Measurements from ENCODE around the gene NFIB. TPM values are rescaled to one million over a fixed set of nuclear protein-coding genes. Genes with fewer than 3 reads are reported as not detected.

The NFIB gene
- total RNA-seq, 1 donor from 2014 or later = 153 TPM

DNA sequence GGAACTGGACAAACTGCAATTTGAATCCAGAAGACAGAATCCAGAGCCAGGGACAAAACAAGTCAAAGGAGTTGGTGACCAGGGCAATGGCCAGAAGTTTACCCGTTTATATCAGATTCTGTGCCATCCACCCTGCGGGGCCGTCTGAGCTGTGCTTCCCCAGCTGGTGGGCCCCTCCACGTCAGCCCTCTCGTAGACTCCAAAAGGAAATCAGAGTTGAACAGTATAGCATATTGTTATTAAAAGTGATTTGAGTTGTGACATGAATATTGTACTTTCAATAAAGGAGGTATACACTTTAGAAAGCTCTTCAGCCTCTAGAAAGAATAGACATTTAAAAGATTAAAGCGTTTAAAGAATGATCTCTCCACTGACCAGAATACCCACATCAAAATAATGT is 102.4 kb downstream of the NFIB start:
- DNase-seq = no peak

GRCh38 chr9:14210428-14210827 is 103.5 kb downstream of the NFIB start:
- DNase-seq = no peak

GRCh38 chr9:14209399-14210345 is 104.3 kb downstream of the NFIB start:
- peak; percentile 41 for DNase-seq

GRCh38 chr9:14207352-14207995 is 106.5 kb downstream of the NFIB start:
- DNase-seq = no peak

DNA sequence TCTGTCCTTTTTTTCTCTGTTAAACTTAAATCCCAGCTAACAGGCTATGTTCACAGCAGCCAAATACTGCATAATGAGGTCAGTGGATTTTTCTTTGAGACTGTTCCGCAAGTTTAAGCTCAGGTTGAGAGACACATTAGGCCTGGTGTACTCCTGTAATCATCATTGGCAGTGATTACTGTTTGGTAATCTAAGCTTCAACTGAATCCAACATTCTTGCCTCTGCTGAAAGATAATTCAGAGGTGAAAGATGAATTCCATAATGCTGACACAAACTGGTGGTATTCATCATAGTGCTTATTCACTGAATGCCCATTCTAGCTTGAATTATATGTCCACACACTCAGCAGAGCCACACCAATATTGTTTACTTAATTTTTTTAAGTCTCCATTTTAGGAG is 108.5 kb downstream of the NFIB start:
- no peak for DNase-seq

- DNase-seq = peak; percentile 74
Measured at GRCh38 chr9:14203356-14204056, 110.4 kb downstream of the NFIB start.

DNA sequence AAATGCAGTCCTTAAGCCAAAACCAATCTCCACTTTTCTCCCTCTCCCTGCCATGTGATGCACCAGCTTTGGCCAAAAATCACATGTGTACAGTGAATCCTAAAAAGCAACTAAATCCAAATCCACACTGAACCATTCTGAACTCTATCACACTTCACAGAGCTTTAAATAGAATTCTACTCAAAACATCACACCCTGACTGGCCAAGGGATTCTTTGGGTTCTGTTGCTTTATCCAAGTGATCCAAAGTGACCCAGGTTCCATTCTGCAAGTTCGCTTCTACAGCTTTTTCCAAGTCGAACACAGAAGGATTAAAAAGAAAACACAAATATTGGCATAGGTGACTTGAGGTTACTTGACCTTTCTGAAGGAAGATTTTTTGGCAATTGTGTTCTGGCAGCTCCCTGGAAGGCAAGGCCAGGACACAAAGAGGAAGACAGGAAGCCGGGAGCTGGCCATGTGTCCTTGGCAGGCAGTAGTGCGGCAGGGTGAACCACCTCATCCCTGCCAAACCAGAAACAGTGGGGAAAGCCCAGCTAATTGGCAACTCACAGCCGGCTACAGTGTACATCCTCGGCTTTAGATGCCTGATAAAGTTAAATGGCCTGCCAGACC is 115.0 kb downstream of the NFIB start:
- peak; percentile 66 for DNase-seq

DNA sequence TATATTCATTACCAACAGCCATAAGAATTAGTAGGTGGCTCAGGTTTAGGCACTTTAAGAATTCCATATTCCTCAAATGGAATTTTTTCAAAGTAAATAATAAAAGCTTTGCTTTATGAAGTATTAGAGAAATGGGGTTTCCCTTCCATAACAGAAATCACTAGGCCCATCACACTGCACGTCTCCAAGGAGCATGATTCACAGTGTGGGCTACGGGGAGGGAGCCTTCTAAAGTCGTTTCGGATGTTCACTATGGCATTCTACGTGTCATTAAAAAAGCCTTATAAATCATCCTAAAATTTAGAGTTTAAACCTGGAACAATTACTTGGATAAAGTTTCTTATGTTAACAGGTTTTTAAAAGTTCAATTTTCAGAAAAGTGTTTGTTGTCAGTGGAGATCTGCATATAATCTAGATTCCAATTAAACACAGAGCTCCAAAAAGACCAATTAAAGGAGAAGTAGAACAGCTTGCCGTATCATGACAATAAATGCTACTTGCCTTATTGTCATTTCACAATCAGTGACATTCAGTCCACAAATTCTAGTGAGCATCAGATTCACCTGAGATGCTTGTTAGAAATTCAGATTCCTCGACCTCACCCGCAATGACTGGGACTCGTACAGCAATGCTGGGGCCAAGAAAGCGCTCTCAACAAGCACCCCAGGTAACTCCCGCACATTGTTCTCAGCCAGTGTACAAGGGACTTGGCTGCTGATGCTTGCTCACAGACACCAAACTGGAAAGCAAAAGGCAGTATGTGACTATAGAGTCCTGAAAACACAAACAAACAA is 115.7 kb downstream of the NFIB start:
- no peak for DNase-seq

DNA sequence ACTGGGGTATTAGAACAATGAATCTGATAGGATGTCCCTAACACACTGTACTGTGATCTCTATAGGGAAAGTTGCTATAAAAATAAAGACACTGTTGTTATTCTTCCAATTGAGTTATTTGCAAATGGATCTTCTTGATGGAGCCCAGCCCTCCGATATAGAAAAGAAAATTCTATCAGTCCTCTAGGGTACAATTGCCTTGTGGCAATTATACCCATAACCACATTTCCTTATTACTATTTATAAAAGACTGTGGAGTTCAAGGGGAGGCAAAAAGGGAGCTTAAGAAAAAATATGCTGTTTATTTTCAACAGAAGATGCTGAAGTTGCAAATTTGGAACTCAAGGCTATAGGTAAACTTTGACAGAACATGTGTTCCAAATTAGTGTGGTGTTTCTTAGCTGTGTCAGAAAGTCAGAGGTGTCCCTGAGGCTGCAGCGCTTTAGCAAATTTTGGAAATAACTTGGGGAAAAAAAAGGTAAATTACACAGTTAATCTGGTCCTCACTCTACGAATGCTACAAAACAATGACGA is 116.5 kb downstream of the NFIB start:
- DNase-seq = no peak

DNA sequence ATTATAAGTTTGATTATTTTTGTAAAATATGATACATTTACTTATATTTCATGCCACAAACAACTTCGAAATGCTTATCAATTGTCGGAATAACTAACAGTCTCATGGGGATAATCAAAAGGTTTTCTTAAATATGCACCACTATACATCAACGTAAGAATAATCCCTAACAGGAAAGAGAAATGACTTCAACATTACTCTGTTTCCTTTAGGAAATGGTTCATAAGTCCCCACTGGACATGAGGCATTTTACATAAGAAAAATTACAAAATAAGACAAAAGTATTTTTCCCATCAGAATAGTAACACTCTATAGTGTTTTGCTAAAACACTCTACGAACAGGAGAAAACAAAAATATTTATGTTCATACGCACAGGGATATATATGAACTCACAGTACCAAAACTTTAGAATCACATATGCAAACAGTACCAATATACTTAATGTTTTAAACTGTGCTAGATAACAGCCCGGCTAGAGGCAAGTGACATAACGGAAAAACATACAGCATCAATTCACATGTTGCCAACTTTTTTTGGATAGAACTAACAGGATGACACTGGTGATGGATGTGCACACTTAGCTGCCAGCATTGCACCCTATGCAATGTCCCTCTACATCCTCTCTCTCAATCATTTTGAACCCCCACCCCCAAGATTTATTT is 120.5 kb downstream of the NFIB start:
- peak; percentile 88 for DNase-seq

DNA sequence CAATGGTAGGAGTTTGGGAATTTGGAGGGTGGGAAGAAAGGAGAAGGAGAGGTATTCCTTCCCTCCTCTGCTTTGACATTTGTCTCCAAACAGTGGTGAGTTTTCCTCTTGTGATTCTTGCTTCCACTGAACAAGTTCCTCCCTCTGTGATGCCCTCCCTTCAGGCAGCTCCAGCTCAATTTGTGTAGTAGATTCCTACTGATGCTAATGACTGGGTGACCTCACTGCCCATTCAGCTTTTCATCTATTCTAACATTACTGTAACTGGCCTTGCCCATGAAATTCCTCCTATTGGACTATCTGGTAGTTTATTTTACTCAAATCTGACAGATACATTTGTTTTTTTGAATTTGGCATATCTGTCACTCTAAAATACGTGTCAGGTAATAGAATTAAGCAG is 121.4 kb downstream of the NFIB start:
- peak; percentile 63 for DNase-seq

DNA sequence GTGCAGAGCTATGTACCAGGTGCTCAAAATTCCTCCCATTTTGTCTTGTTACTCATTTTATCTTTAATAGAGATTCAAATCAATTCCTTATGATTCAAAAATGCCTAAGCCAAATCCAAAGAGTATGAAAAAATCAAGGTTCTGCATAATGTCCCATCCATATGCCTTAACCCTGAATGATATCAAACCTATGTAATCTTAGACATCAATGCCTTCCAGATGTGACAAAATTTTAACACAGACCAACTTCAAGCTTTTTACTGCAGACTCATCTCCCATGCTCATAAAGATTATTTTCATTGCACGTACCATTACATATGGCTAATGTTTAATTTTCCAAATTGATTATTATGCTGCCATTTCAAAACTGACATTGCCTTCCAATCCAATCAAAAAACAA is 122.4 kb downstream of the NFIB start:
- no peak for DNase-seq

- no peak for DNase-seq
Measured at GRCh38 chr9:14190240-14190639, 123.7 kb downstream of the NFIB start.

- no peak for DNase-seq
Measured at GRCh38 chr9:14189578-14189977, 124.4 kb downstream of the NFIB start.

DNA sequence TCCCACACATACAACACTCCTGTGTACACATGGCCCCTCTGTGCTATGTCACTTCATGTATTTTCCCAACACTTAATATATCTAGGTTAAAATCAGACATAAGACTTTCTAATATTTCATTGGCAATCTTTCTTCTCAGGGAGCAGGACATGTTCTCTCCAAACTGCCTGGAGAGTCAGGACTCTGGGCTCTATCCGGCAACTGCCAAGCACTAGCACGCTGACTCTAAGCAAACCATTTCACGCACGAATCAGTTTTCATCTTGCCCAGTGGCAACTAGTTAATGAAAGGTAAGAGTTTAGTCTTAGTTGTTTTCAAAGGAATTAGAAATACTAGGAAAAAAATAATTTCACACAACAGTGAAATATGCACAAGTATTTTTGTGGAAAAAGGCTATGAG is 124.8 kb downstream of the NFIB start:
- no peak for DNase-seq

- no peak for DNase-seq
Measured at GRCh38 chr9:14188538-14188937, 125.4 kb downstream of the NFIB start.

DNA sequence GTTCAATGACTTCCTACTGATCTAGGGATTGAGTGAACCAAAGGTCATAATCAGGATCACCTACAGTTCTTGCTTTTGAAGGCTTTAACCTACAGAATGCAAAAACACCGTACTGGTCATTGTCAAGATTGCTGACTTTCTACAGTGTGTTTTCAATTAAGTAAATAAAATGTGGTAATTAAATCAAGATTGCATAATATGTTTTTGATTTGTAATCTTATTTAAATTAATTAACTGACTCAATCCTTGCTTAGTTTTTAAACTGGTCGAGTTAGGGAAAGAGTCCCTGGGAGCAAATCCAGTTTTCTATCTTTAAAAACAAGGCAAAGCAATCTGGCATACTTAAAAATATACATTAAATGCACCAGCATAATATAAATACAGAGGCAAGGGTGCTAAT is 125.9 kb downstream of the NFIB start:
- no peak for DNase-seq

GRCh38 chr9:14186096-14186495 is 127.8 kb downstream of the NFIB start:
- no peak for DNase-seq

- no peak for DNase-seq
Measured at GRCh38 chr9:14185016-14185415, 128.9 kb downstream of the NFIB start.

DNA sequence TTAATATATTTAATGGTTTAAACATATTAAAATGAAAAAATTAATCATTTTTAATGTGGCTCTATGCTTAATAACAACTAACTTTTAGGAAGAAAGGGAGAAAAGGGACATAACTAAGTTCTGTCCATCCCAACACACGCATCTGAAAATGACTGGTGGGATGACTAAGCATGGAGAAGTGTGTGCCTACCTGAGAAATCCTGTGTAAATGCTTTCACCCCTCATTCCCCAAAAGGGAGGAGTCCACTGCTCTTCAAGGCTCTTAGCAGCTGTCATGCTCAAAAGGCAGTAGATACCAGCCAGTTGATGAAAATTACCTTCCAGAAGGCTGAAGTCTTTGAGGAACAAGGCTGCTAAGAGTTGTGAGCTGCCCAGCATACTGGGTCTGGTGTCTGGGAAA is 130.9 kb downstream of the NFIB start:
- DNase-seq = no peak

- peak; percentile 42 for DNase-seq
Measured at GRCh38 chr9:14180960-14181537, 132.9 kb downstream of the NFIB start.

Measured in dermis blood vessel endothelial cell (primary cell).